Activated CD4-positive, CD25-positive, alpha-beta regulatory T cell treated with anti-CD3 and anti-CD28 coated beads, Interleukin-2, amount 50 U/mL, for 16 hours (primary cell): Measurements from ENCODE around the gene MSX1.
"Not testable (repeated sequence)": the region's sequence is repeated elsewhere in the genome, so short reads cannot be mapped to it uniquely, and the experiment has no call there.

ENCODE experiments used
- DNase-seq: peaks from one replicate; pipeline ENCODE4 v3.0.0-alpha.2; 2020; ENCODE audit warnings: low read depth, low spot score

MSX1 gene

DNA sequence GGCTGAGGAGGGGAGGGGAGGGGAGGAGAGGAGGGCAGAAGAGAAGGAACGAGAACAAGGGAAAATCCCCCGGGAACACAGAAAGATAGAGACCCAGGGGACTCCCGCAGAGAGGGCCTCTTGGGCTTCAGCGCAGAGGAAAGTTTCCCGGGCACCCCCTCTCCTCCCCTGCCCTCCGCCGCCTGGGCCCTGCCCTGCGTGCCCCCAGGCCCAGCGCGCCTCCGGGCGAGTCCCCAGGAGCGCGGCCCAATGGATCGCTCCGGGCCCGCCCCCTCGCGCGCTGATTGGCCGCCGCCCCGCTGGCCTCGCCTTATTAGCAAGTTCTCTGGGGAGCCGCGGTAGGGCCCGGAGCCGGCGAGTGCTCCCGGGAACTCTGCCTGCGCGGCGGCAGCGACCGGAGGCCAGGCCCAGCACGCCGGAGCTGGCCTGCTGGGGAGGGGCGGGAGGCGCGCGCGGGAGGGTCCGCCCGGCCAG lies at the start of gene MSX1:
Gene MSX1 (plus strand): TSS at position 341 of the 474 bp plus-strand sequence. CDS start 235 bp downstream, outside the sequence.
- no peak for DNase-seq

DNA sequence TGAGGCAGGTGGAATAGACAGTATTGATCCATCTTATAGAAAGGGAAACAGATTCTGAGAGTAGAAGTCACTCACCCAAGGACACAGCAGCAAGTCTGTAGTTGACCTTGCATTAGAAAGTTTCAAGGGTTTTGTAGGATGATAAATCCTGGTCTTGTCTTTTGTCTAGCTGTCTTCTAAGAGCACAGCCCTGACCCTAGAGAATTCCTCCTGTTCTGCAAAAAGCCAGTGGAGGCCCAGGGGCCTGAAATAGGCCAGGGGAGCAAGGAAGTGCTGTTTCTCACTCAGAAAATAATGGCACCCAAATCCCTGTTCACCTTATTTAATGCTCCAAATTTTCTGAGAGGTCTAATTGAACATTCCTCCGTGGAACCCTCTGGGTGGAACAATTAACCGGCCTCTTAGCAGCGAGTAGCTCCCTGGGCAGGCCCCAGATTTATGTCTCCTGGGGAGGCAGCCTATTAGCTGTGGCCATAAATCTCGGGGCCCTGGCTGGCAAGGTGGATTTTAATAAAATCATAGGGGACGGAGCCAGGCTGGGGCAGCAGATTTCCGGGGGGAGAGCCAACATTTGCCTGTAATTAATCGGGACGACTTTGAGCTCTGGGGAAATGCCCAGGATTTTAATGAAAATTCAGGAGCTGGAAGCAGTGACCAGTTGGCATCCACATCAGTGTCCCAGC lies 49.2 kb upstream of the MSX1 start:
- no peak for DNase-seq

DNA sequence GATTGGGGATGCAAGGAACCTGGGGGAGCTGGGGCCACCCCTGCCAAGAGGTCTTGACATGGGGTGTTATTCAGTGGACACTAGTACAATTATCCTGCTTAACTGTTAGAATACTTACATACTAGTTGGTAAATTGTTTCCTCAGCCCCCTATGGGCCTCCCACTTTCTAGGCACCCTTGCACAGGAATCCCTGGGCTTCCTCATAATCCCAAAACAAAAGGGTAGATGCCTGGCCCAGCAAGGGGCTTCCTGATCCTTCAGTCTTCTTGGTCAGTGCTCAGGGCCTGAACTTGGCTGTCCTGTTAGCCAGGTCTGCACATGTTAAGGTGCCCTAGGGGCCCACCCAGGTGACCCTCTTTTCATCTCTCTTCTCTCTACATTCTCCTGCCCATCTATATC lies 48.7 kb upstream of the MSX1 start:
- DNase-seq = no peak

DNA sequence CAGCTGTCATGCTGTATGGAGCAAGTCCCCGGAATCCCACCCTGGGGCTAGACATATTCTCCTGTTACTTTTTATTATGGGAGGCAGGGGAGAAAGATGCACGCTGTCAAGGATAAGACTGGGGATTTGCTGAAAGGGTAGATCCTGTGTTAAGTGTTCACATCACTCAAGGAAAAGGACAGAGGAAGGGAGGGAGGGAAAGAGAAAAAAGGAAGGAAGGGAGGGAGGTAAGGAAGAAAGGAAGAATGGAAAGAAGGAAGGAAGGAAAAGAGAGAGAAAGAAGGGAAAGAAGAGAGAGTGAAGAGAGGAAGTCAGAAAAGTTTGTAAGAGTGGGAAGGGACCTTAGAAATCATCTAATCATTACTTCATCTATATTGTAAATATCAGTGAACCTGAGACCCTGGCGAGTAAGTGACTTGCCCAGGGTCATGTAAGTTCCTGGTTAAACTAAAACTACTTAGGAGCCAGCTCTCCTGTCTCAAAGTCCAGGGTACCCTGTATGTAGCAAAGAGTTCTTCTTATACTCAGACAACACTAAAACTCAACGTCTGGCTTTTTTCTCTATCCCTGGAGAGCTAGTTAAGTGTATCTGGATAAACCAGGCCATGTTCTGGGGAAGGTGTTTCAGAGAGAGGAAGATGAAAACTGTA lies 47.2 kb upstream of the MSX1 start:
- no peak for DNase-seq

DNA sequence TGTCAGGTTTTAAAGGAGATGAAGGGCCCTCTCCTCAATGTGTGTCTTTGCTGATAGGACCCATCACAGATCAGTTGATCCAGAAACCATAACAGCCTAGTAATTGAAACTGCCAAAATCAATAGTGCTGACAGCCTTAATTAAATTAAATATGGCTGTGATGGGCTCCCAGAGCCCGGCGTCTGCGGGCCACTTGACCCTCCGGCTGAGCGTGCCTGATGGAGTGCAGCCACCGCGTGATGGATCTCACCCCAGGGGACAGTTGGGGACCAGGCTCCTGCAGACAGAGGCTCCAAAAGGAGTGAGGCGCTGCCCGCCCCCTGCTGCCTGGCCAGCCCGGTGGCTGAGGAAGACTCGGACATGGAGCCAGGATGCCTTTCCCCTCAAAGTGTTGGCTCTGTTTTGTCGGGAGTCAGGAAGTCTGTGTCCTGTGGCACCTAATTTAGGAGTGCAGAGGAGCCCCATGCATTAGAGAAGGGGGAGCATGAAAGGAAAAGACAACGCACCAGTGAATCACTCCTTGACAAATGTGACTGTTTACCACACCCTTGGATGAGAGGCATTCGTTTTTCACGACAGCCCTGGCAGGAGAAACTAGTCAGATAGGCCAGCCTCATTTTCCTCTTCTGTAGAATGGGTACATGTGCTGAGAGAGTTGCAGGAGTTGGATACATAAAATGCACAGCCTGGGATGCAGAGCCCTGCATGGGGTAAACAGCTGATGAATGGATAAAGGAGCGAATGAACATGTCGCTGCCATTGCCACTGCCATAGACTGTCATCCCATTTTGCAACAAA lies 40.9 kb upstream of the MSX1 start:
- DNase-seq = no peak

DNA sequence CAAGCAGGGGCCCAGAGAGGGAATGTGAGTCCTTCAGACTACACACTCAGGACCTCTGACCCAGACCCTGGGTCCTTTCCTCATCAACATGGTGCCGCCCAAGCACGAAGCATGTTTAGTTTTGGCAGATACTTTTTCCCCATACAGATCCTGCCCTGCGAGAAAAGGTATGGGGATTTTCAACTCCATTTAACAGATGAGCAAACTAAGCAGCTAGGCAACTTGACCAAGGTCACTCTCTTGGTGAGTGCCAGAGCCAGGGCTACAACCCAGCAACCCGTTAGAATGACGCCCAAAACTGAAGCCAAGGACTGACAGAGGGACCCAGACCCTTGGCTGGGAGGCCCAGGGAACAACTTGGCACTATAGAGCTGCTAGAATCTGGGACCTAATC lies 40.3 kb upstream of the MSX1 start:
- no peak for DNase-seq

DNA sequence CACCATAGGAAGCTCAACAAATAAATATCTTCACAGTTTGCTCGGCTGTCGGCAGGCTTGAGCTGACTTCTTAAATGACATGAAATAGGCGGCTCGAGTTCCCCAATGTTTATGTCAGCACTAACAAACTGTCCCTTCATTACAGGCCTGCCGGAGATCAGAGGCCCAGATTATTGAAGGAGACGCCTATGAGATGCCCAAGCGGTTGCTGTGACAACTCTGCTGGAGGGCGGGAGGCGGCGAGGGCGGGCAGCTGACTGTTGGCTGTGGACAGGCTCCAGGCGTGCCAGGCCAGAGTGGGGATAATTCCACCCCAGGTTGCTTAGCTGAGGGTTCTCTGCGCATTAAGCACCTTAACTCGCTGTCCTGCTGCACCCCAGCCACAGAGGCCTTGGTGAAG lies 39.2 kb upstream of the MSX1 start:
- no peak for DNase-seq

GRCh38 chr4:4820739-4821138 lies 38.7 kb upstream of the MSX1 start:
- no peak for DNase-seq

- no peak for DNase-seq
Observed at GRCh38 chr4:4821577-4821976, 37.9 kb upstream of the MSX1 start.

- DNase-seq = not testable (repeated sequence)
Observed at GRCh38 chr4:4822286-4822685, 37.2 kb upstream of the MSX1 start.

DNA sequence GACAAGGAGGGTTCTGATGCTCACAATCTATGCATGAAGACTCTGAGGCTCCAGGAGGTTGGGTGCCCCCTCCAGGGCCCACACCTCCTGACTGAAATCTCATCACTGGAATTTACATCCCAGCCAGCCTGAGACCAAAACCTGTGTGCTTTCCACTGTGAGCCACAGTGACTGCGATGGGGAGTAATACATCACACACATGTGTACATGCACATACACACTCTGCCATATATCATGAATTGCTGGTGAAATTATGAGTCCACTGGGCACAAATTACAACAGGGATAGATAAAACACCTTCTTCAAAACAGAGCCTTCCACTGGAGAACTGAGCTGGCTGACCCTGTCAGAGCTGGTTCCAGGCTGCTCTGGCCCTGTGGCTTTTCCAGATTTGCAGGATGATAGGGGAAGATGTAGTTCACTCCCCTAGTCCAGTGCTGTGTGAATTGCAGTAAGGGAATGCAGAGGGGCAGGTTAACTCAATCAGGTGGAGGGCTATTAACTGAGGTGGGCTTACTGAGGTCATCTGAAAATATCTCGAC lies 35.8 kb upstream of the MSX1 start:
- DNase-seq = no peak

GRCh38 chr4:4824232-4824631 lies 35.2 kb upstream of the MSX1 start:
- no peak for DNase-seq

GRCh38 chr4:4825431-4825830 lies 34.0 kb upstream of the MSX1 start:
- no peak for DNase-seq

- no peak for DNase-seq
Observed at GRCh38 chr4:4829837-4830236, 29.6 kb upstream of the MSX1 start.

GRCh38 chr4:4831266-4831665 lies 28.2 kb upstream of the MSX1 start:
- no peak for DNase-seq

DNA sequence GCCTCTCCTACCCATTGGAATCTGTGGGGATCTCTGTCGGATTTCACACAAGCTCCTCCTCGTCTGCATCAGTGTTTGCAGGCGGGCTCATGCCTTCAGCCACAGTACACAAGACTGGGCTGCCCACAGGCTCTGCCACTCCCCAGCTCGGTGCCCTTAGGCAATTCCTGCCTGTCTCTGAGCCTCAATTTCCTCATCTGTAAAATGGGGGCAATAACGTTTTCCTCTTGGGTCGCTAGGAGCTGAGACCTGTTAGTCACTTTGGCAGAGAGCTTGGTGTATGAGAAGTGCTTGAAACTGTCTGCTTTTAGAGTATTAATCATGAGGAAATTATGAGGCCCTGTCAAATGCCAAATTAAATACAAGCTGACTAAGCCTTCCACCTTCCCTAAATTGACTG lies 27.6 kb upstream of the MSX1 start:
- DNase-seq = no peak

- DNase-seq = no peak
Observed at GRCh38 chr4:4836044-4836443, 23.4 kb upstream of the MSX1 start.

DNA sequence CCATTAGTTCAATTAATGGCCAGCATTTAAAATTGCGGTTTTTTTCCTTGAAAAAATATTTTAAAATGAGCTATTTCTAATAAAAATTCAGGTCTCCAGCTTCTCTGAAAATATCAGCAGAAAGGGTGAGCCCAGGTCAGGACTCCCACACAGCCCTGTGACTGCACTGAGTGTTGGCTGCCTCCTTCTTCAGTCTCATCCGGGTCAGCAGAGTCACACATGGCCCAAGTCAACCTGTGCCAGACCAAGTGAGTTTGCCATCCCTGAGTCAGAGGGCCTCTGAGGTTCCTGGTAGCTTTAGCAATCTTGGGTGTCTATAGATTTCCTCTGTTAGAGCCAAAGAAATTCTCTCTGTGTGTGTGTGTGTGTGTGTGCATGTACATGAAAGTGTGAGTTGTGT lies 22.1 kb upstream of the MSX1 start:
- no peak for DNase-seq

- DNase-seq = no peak
Observed at GRCh38 chr4:4838051-4838935, 21.2 kb upstream of the MSX1 start.

GRCh38 chr4:4838936-4839810 lies 20.3 kb upstream of the MSX1 start:
- DNase-seq = no peak
